ENCODE measurements around the gene CHCHD6. TPM values are rescaled to one million over a fixed set of nuclear protein-coding genes. Genes with fewer than 3 reads are reported as not detected.

Gene CHCHD6
- total and polyA plus RNA-seq, 2 of the 4 experiments (the other 2 are of a cell fraction), result 18.8 to 28.9 TPM

DNA sequence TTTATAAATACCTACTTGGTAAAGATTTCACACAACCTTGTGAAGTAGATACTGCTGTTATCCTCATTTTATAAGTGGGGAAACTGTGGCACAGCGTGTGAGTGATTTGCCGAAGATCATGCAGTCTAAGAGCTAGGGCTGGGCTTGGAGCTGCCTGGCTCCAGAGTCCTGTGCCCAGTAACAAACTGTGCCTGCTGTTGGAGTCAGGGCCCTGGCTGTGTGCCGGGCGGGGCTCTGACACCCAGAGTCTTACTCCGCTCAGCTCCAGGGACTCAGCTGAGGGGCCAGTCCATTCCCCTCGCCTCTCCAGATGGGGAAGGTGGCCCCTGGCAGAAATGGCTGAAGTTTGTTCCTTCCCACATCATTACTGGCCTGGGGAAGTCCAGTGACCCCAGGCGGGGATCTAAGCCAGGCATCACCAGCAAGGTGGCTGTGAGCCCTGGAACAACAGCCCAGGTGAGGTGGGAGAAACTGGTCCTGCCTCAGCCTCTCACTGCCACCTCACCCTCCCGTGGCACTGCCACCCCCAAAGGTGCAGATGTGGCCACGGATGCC is 261.6 kb downstream of the CHCHD6 start:
- no peak overlapping the region for H4K5ac ChIP-seq (ENCODE audit: low read depth, low read length)
- H3K56ac ChIP-seq (ENCODE audit: extremely low read depth, insufficient read depth, low read length), result no peak overlapping the region
- 76% methylated on average over 2 of the region's 9 CpGs; no CpG with 5 or more reads in 1 of the 2 experiments for WGBS, 2 experiments (ENCODE audit: extremely low coverage in 2 of 2, insufficient read length in 1 of 2)
- no peak overlapping the region for H3K27ac ChIP-seq (ENCODE audit: insufficient read depth, low read length)
- intact Hi-C loops (cut with micrococcal nuclease) (no loop called here), dilution Hi-C loops (cut with HindIII; ENCODE audit: low sequenced_read_pairs, unreplicated experiment) (no loop called here), in situ Hi-C loops (cut with MboI; ENCODE audit: low sequenced_read_pairs) (no loop called here)
- no peaks in the 10 kb centered on the region for H3K36me3 ChIP-seq (ENCODE audit: control insufficient read depth, insufficient read depth, low read length)
- H3K9me1 ChIP-seq (ENCODE audit: insufficient read depth, low read length), result peaks cover 5% of the 10 kb centered on the region
- no peak overlapping the region for H2AFZ ChIP-seq (replicated peaks; ENCODE audit: low read length, poor library complexity)
- H3K9me3 ChIP-seq (ENCODE audit: control insufficient read depth, insufficient read depth, low read length), result no peaks in the 10 kb centered on the region
- H3K4me1 ChIP-seq (ENCODE audit: control insufficient read depth, insufficient read depth, low read length), result peaks cover 13% of the 10 kb centered on the region
- CTCF ChIA-PET, result no interaction called here
- TF ChIP-seq CTCF (conservative IDR thresholded peaks at IDR 0.05; ENCODE audit: low read depth, low read length), result no peak
- no peak for TF ChIP-seq CHD1 (IDR thresholded peaks at IDR 0.05; ENCODE audit: low read depth, low read length)
- no peak for TF ChIP-seq FOS (IDR thresholded peaks at IDR 0.05; ENCODE audit: low read depth, low read length)
- no peak for TF ChIP-seq NFE2L2 (IDR thresholded peaks at IDR 0.05; ENCODE audit: low read depth, low read length)
- TF ChIP-seq RCOR1 (IDR thresholded peaks at IDR 0.05; ENCODE audit: insufficient replicate concordance, low read length), result no peak
- POLR2A ChIA-PET (ENCODE audit: unreplicated experiment), result no interaction called here
- H3K23ac ChIP-seq (ENCODE audit: low read depth, low read length), result no peak overlapping the region
- H2AK5ac ChIP-seq (ENCODE audit: low read depth, low read length), result no peak overlapping the region
- H2AK9ac ChIP-seq (replicated peaks; ENCODE audit: low read depth, low read length, poor library complexity), result no peak overlapping the region
- no peak overlapping the region for H2BK20ac ChIP-seq (ENCODE audit: low read depth, low read length)
- no peak overlapping the region for H4K8ac ChIP-seq (ENCODE audit: low read depth in 2 of 2, low read length in 2 of 2)
- BruUV-seq (replicated peaks), result no TSS peak
- H3K27me3 ChIP-seq (ENCODE audit: control insufficient read depth, insufficient read depth, low read length), result no peaks in the 10 kb centered on the region
- DNase-seq, result no peak
- H2BK5ac ChIP-seq (ENCODE audit: low read depth, low read length, poor library complexity, severe bottlenecking), result no peak overlapping the region
- no peak overlapping the region for H3K4ac ChIP-seq (ENCODE audit: low read depth, low read length)
- H2BK120ac ChIP-seq (ENCODE audit: low read depth, low read length), result no peak overlapping the region
- H2BK15ac ChIP-seq (ENCODE audit: low read depth, low read length), result no peak overlapping the region
- no peaks in the 10 kb centered on the region for H3K79me1 ChIP-seq (ENCODE audit: low read depth in 1 of 2, low read length in 2 of 2)
- H3K4me2 ChIP-seq (ENCODE audit: low read depth, low read length), result no peak overlapping the region
- H4K20me1 ChIP-seq (ENCODE audit: insufficient read depth, low read length), result no peaks in the 10 kb centered on the region
- no peak overlapping the region for H3K9ac ChIP-seq (ENCODE audit: low read depth, low read length)
- H4K91ac ChIP-seq (ENCODE audit: insufficient read depth, low read depth, low read length), result no peak overlapping the region
- H3K14ac ChIP-seq (replicated peaks; ENCODE audit: low read depth, low read length), result no peak overlapping the region
- no peak overlapping the region for H3K4me3 ChIP-seq (ENCODE audit: insufficient read depth, low read depth, low read length)
- H3K18ac ChIP-seq (ENCODE audit: low read depth, low read length), result no peak overlapping the region
- ATAC-seq (ENCODE audit: low read depth), result no peak

Measured in IMR-90 (cell line).